ENCODE data around the gene DOCK11.

Gene DOCK11

DNA sequence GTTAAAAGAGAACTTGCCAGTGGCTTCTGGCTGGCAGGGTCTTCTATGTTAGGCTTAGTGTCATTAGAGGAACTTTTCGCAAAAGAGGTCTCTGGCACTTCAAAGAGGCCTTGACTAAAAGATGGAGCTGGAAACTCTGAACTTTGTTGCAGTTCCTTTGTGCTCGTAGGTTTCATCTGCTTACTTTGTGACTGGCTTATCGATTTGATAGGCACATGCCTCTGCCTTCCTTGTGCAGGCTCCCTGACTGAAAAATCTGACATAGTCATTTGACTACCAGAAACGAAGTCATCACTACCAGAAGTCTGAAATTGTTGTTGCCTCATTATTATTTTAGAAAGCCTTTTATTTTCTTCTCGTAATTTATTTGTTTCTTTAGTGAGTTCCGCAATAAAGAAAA lies 137.9 kb downstream of the DOCK11 start (continued):
- TF ChIP-seq ZNF510 (tag by site-specific recombination; IDR thresholded peaks at IDR 0.05; ENCODE audit: insufficient replicate concordance) = no peak
- no peak for TF ChIP-seq ZNF394 (tag by site-specific recombination; IDR thresholded peaks at IDR 0.05; ENCODE audit: borderline replicate concordance)
- TF ChIP-seq ZNF48 (tag by site-specific recombination; IDR thresholded peaks at IDR 0.05) = no peak
- no peak for TF ChIP-seq KLF8 (tag by site-specific recombination; IDR thresholded peaks at IDR 0.05)
- TF ChIP-seq, protein P1, sequence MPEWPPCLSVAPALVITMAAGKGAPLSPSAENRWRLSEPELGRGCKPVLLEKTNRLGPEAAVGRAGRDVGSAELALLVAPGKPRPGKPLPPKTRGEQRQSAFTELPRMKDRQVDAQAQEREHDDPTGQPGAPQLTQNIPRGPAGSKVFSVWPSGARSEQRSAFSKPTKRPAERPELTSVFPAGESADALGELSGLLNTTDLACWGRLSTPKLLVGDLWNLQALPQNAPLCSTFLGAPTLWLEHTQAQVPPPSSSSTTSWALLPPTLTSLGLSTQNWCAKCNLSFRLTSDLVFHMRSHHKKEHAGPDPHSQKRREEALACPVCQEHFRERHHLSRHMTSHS (tag by site-specific recombination; IDR thresholded peaks at IDR 0.05) = no peak
- no peak for TF ChIP-seq ZNF266 (tag by site-specific recombination; IDR thresholded peaks at IDR 0.05; ENCODE audit: low read depth)

DNA sequence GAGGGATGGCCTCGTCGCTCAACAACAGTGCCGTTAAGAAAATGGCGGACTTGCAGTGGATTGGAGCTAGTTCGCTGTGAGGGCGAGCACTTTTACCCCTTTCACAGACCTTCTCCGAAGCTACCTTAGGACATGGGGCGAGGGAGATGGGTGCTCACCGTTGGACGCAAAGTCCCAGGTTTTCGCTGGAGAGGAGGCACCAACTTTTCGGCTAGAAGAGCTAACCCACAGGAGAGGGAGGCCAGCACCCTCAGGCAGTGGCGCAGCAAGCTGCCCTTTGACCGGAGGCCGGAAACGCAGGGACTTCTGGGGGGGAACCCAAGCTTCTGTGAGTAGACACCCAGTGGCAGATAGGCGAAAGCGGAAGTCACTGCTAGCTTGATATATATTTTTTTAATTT lies 138.7 kb downstream of the DOCK11 start:
- no peak overlapping the region for H3K4me3 ChIP-seq (ENCODE audit: low read depth, low read length)
- no peak overlapping the region for H3K27ac ChIP-seq (ENCODE audit: extremely low read depth, low read depth, low read length)
- H3K4me1 ChIP-seq (ENCODE audit: control insufficient read depth, insufficient read depth, low read length) = no peaks in the 10 kb centered on the region
- no peaks in the 10 kb centered on the region for H3K9me3 ChIP-seq (ENCODE audit: control insufficient read depth, insufficient read depth, low read depth, low read length)
- POLR2A ChIA-PET = no interaction called here
- TF ChIP-seq, protein P2, sequence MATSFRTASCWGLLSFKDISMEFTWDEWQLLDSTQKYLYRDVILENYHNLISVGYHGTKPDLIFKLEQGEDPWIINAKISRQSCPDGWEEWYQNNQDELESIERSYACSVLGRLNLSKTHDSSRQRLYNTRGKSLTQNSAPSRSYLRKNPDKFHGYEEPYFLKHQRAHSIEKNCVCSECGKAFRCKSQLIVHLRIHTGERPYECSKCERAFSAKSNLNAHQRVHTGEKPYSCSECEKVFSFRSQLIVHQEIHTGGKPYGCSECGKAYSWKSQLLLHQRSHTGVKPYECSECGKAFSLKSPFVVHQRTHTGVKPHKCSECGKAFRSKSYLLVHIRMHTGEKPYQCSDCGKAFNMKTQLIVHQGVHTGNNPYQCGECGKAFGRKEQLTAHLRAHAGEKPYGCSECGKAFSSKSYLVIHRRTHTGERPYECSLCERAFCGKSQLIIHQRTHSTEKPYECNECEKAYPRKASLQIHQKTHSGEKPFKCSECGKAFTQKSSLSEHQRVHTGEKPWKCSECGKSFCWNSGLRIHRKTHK (tag by site-specific recombination; IDR thresholded peaks at IDR 0.05) = no peak
- no peak for TF ChIP-seq ZNF48 (tag by site-specific recombination; IDR thresholded peaks at IDR 0.05)
- TF ChIP-seq ZNF404 (tag by site-specific recombination; IDR thresholded peaks at IDR 0.05) = no peak
- no peak for TF ChIP-seq ZNF157 (tag by site-specific recombination; IDR thresholded peaks at IDR 0.05)
- TF ChIP-seq, protein P3, sequence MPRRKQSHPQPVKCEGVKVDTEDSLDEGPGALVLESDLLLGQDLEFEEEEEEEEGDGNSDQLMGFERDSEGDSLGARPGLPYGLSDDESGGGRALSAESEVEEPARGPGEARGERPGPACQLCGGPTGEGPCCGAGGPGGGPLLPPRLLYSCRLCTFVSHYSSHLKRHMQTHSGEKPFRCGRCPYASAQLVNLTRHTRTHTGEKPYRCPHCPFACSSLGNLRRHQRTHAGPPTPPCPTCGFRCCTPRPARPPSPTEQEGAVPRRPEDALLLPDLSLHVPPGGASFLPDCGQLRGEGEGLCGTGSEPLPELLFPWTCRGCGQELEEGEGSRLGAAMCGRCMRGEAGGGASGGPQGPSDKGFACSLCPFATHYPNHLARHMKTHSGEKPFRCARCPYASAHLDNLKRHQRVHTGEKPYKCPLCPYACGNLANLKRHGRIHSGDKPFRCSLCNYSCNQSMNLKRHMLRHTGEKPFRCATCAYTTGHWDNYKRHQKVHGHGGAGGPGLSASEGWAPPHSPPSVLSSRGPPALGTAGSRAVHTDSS (tag by site-specific recombination; IDR thresholded peaks at IDR 0.05) = no peak
- TF ChIP-seq ZSCAN30 (tag by site-specific recombination; IDR thresholded peaks at IDR 0.05) = no peak
- TF ChIP-seq ZSCAN23 (tag by site-specific recombination; IDR thresholded peaks at IDR 0.05) = no peak
- no peak for TF ChIP-seq ZNF600 (tag by site-specific recombination; IDR thresholded peaks at IDR 0.05)
- no peak for TF ChIP-seq ZNF514 (tag by site-specific recombination; IDR thresholded peaks at IDR 0.05)
- no peak for TF ChIP-seq ZEB2 (tag by site-specific recombination; IDR thresholded peaks at IDR 0.05)
- TF ChIP-seq GLIS1 (tag by site-specific recombination; IDR thresholded peaks at IDR 0.05) = no peak
- TF ChIP-seq SP7 (tag by site-specific recombination; IDR thresholded peaks at IDR 0.05) = no peak
- H3K36me3 ChIP-seq (ENCODE audit: control insufficient read depth in 2 of 2, insufficient read depth in 1 of 2, low read length in 2 of 2) = peaks cover 0 to 14% of the 10 kb centered on the region in 2 experiments; a peak in 1 of 3 replicates
- CTCF ChIA-PET = interaction anchor here (0.9 to 1.2 kb wide), 3 partner anchors 10 to 173 kb away, joined by 3 to 4 read pairs (median 3); no protein-coding TSS in a partner anchor

DNA sequence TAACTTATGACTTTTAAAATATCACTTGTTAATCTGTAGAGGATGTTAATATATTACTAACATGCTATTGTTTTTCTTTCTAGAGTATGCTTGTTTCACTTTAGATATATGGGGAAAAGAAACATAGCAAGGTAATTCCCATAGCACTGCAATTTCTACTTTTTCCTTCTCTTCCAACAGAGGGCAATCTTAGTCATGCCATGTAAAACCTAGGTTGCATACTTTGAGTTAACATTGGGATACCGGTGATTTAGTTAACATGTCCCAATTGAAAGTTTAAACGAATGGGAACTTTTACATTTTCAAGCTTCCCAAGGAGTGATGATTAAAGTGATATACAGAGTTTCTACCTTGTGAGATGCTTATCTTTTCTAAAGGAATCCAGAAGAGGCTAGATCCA lies 142.4 kb downstream of the DOCK11 start:
- TF ChIP-seq ZNF654 (tag by site-specific recombination; IDR thresholded peaks at IDR 0.05; ENCODE audit: low read depth) (peak; percentile 3; the same call in 1 of the 2 replicates), GLI4 (tag by site-specific recombination; IDR thresholded peaks at IDR 0.05) (no peak), ZNF292 (tag by site-specific recombination; IDR thresholded peaks at IDR 0.05; ENCODE audit: borderline replicate concordance, low read depth) (no peak), KLF1 (tag by site-specific recombination; IDR thresholded peaks at IDR 0.05) (no peak), ZNF266 (tag by site-specific recombination; IDR thresholded peaks at IDR 0.05; ENCODE audit: low read depth) (no peak), REPIN1 (tag by site-specific recombination; IDR thresholded peaks at IDR 0.05; ENCODE audit: low read depth) (no peak)

More for the DNA sequence above, 142.4 kb downstream of the DOCK11 start:
- Histone ChIP-seq H3K27ac (ENCODE audit: extremely low read depth, low read depth, low read length) (no peak overlapping the region), H3K9me3 (ENCODE audit: control insufficient read depth, insufficient read depth, low read depth, low read length) (no peaks in the 10 kb centered on the region), H3K4me1 (ENCODE audit: control insufficient read depth, insufficient read depth, low read length) (no peaks in the 10 kb centered on the region), H3K4me3 (ENCODE audit: low read depth, low read length) (no peak overlapping the region), H3K36me3 (ENCODE audit: control insufficient read depth in 2 of 2, insufficient read depth in 1 of 2, low read length in 2 of 2) (peaks cover 0 to 5% of the 10 kb centered on the region in 2 experiments; a peak in 1 of 3 replicates)
- ChIA-PET POLR2A (no interaction called here), CTCF (interaction anchor here (0.6 to 2.2 kb wide), 4 partner anchors 9 to 170 kb away, joined by 3 to 8 read pairs (median 4); no protein-coding TSS in a partner anchor)

All from HEK293 (cell line).